ENCODE data around the gene GPR171. TPM values are rescaled to one million over a fixed set of nuclear protein-coding genes. Genes with fewer than 3 reads are reported as not detected.

The GPR171 gene
- total RNA-seq (2022; extraction: Qiagen RNA extraction; ENCODE audit: low read depth), result not detected in 5 replicates

GRCh38 chr3:151203051-151203420, at the start of gene GPR171:
Gene GPR171, minus strand, starts transcription at chr3:151203216. Its CDS starts 3,830 bp downstream, at chr3:151199386.

Other genes starting within 250 kb of the GPR171 start
- gene CLRN1, start 230.5 kb downstream of the GPR171 start, total RNA-seq (2022; extraction: Qiagen RNA extraction; ENCODE audit: low read depth), result not detected in 5 replicates
- 0.43 to 0.80 TPM (median 0.61 TPM) in 5 replicates for gene MED12L, start 117.6 kb downstream of the GPR171 start, total RNA-seq (2022; extraction: Qiagen RNA extraction; ENCODE audit: low read depth)
- not detected in 5 replicates for gene P2RY14, start 75.3 kb upstream of the GPR171 start, total RNA-seq (2022; extraction: Qiagen RNA extraction; ENCODE audit: low read depth)
- 0.86 to 1.3 TPM (median 1.1 TPM) in 5 replicates for gene GPR87, start 113.6 kb upstream of the GPR171 start, total RNA-seq (2022; extraction: Qiagen RNA extraction; ENCODE audit: low read depth)
- not detected in 5 replicates for gene P2RY13, start 126.3 kb upstream of the GPR171 start, total RNA-seq (2022; extraction: Qiagen RNA extraction; ENCODE audit: low read depth)
- not detected in 5 replicates for gene P2RY12, start 181.5 kb upstream of the GPR171 start, total RNA-seq (2022; extraction: Qiagen RNA extraction; ENCODE audit: low read depth)